GM19043 (cell line): Measurements from ENCODE around the gene ARHGAP26.

Experiments
- ATAC-seq: cut with Tn5 transposase; IDR thresholded peaks from one replicate; pipeline ENCODE4 v1.9.1; 2021; ENCODE audit warnings: low read depth; ENCODE audit not compliant: unreplicated experiment

The ARHGAP26 gene

GRCh38 chr5:143267186-143267585 is 497.0 kb downstream of the ARHGAP26 start:
- no peak for ATAC-seq

GRCh38 chr5:143268388-143268787 is 498.2 kb downstream of the ARHGAP26 start:
- ATAC-seq = no peak

- no peak for ATAC-seq
Measured at GRCh38 chr5:143271431-143271830, 501.3 kb downstream of the ARHGAP26 start.

- no peak for ATAC-seq
Measured at GRCh38 chr5:143274952-143275351, 504.8 kb downstream of the ARHGAP26 start.

- no peak for ATAC-seq
Measured at GRCh38 chr5:143275512-143276363, 505.6 kb downstream of the ARHGAP26 start.

GRCh38 chr5:143277536-143277935 is 507.4 kb downstream of the ARHGAP26 start:
- no peak for ATAC-seq
